Liver (tissue), 9 donors: ENCODE data around the gene DYNLT1. TPM values are rescaled to one million over a fixed set of nuclear protein-coding genes. Genes with fewer than 3 reads are reported as not detected.
"Not testable (repeated sequence)": the region's sequence is repeated elsewhere in the genome, so short reads cannot be mapped to it uniquely, and the experiment has no call there.

Source experiments
- DNase-seq: peaks from one replicate; pipeline ENCODE4 v3.0.0-alpha.2; 2017; ENCODE audit warnings: low spot score
- H3K27ac ChIP-seq, 2 donors: one replicate each; pipeline ENCODE4 v1.7.0; 2013; ENCODE audit warnings: inconsistent platforms in 2 of 2, low read length in 2 of 2, control low read depth in 1 of 2, low read depth in 1 of 2, mild to moderate bottlenecking in 1 of 2
- H3K27me3 ChIP-seq, 4 donors: one replicate each; pipeline versions ENCODE4 v1.6.1 to v1.7.0; 2013; ENCODE audit warnings: low read length in 3 of 4, inconsistent platforms in 1 of 4, mild to moderate bottlenecking in 1 of 4, moderate library complexity in 1 of 4; ENCODE audit not compliant: control insufficient read depth in 4 of 4, insufficient read depth in 4 of 4
- H3K36me3 ChIP-seq, 4 donors: one replicate each; pipeline versions ENCODE4 v1.6.1 to v1.7.0; 2013; ENCODE audit warnings: low read length in 3 of 4, mild to moderate bottlenecking in 3 of 4, low read depth in 1 of 4, moderate library complexity in 1 of 4; ENCODE audit not compliant: control insufficient read depth in 4 of 4, insufficient read depth in 3 of 4
- H3K4me1 ChIP-seq, 4 donors: one replicate each; pipeline versions ENCODE4 v1.6.1 to v1.7.0; 2013; ENCODE audit warnings: low read length in 3 of 4, mild to moderate bottlenecking in 3 of 4, moderate library complexity in 1 of 4; ENCODE audit not compliant: control insufficient read depth in 4 of 4, insufficient read depth in 4 of 4
- H3K4me3 ChIP-seq, 3 donors: one replicate each; pipeline versions ENCODE4 v1.6.1 to v1.7.0; 2013; ENCODE audit warnings: low read length in 3 of 3, control low read depth in 1 of 3, low read depth in 1 of 3, mild to moderate bottlenecking in 1 of 3
- H3K9ac ChIP-seq, 2 donors: one replicate each; pipeline ENCODE4 v1.7.0; 2013; ENCODE audit warnings: low read length in 2 of 2, mild to moderate bottlenecking in 2 of 2, moderate library complexity in 2 of 2, control low read depth in 1 of 2, low read depth in 1 of 2
- H3K9me3 ChIP-seq, 4 donors: one replicate each; pipeline versions ENCODE4 v1.6.1 to v1.7.0; 2013; ENCODE audit warnings: low read length in 3 of 4; ENCODE audit not compliant: control insufficient read depth in 4 of 4
- CTCF ChIP-seq: fragments of 150-350 bp; IDR thresholded peaks from 2 replicates; pipeline ENCODE4 v1.5.1; 2017; ENCODE audit warnings: improper control_type of control experiment, low read depth, low read length; ENCODE audit not compliant: missing input control
- EGR1 ChIP-seq, 2 donors: IDR thresholded peaks; 2 replicates each; pipeline ENCODE4 v1.6.1; 2016 to 2018; ENCODE audit warnings: antibody characterized with exemption in 2 of 2, low read depth in 2 of 2
- FOXA2 ChIP-seq: IDR thresholded peaks from 2 replicates; pipeline ENCODE4 v1.6.1; 2016; ENCODE audit warnings: antibody characterized with exemption
- GABPA ChIP-seq, 2 donors: IDR thresholded peaks in 1 of 2; conservative IDR thresholded peaks in 1 of 2; 2 replicates each; pipeline ENCODE4 v1.6.1; 2016; ENCODE audit warnings: antibody characterized with exemption in 2 of 2, mild to moderate bottlenecking in 1 of 2, moderate library complexity in 1 of 2
- HNF4A ChIP-seq, 2 donors: conservative IDR thresholded peaks; 2 replicates each; pipeline ENCODE4 v1.6.1; 2016; ENCODE audit warnings: antibody characterized with exemption in 2 of 2, mild to moderate bottlenecking in 2 of 2
- HNF4G ChIP-seq: IDR thresholded peaks from 2 replicates; pipeline ENCODE4 v1.6.1; 2016; ENCODE audit warnings: antibody characterized with exemption
- JUND ChIP-seq, 2 donors: IDR thresholded peaks; 2 replicates each; pipeline ENCODE4 v1.6.1; 2016; ENCODE audit warnings: antibody characterized with exemption in 2 of 2
- MAX ChIP-seq: IDR thresholded peaks from 2 replicates; pipeline ENCODE4 v1.6.1; 2016; ENCODE audit warnings: antibody characterized with exemption
- NR2F2 ChIP-seq: IDR thresholded peaks from 2 replicates; pipeline ENCODE4 v1.6.1; 2016; ENCODE audit warnings: antibody characterized with exemption
- RAD21 ChIP-seq, 2 donors: IDR thresholded peaks; 2 replicates each; pipeline ENCODE4 v1.6.1; 2016; ENCODE audit warnings: antibody characterized with exemption in 2 of 2, mild to moderate bottlenecking in 2 of 2
- REST ChIP-seq: IDR thresholded peaks from 2 replicates; pipeline ENCODE4 v1.6.1; 2016; ENCODE audit warnings: antibody characterized with exemption, mild to moderate bottlenecking
- RXRA ChIP-seq, 2 donors: IDR thresholded peaks; 2 replicates each; pipeline ENCODE4 v1.6.1; 2017 to 2018; ENCODE audit warnings: antibody characterized with exemption in 2 of 2, mild to moderate bottlenecking in 1 of 2
- TAF1 ChIP-seq: conservative IDR thresholded peaks from 2 replicates; pipeline ENCODE4 v1.6.1; 2016; ENCODE audit warnings: antibody characterized with exemption, mild to moderate bottlenecking
- YY1 ChIP-seq: IDR thresholded peaks from 2 replicates; pipeline ENCODE4 v1.6.1; 2016; ENCODE audit warnings: antibody characterized with exemption, mild to moderate bottlenecking
- ZBTB33 ChIP-seq: IDR thresholded peaks from 2 replicates; pipeline ENCODE4 v1.6.1; 2016; ENCODE audit warnings: antibody characterized with exemption
- WGBS: extraction: QIAGEN DNeasy Blood & Tissue Kit; methylation state at CpG from one replicate; pipeline ENCODE4 v1.1.7; 2013; 5-methylcytosine and 5-hydroxymethylcytosine counted together
- polyA plus RNA-seq, 2 donors: library from polyadenylated mRNA; stranded (reverse) in 1 of 2; unstranded in 1 of 2; fragments of 200-250 nt in 1 of 2; fragments of >200 nt in 1 of 2; fragmentation: Nextera tagmentation in 1 of 2; extraction: Ambion mirVana in 1 of 2; gene quantifications; one replicate each; pipeline versions ENCODE4 v1.2.1 to v1.2.3, GENCODE V29; 2013 to 2015
- total RNA-seq, 2 donors: library from RNA; depleted of rRNA; stranded (reverse); fragments of >200 nt; gene quantifications; one replicate each; pipeline ENCODE4 v1.2.3, GENCODE V29; 2014
- donor health status: healthy.
- donor health status: healthy.
- donor health status: healthy.
- donor health status: healthy.
- donor health status: healthy.

The DYNLT1 gene
- total and polyA plus RNA-seq, 4 donors, result 17.7 to 86.9 (median 38.3) TPM

- TF ChIP-seq GABPA (IDR thresholded peaks at IDR 0.05 in 1 of 2, conservative IDR thresholded peaks at IDR 0.05 in 1 of 2), result no peak
- no peak for TF ChIP-seq HNF4G
- TF ChIP-seq RAD21 (IDR thresholded peaks at IDR 0.05), result no peak
- no peak for TF ChIP-seq FOXA2
- TF ChIP-seq JUND (IDR thresholded peaks at IDR 0.05), result no peak
- no peak for TF ChIP-seq RXRA (IDR thresholded peaks at IDR 0.05)
Measured at GRCh38 chr6:158619922-158620801, 24.4 kb downstream of the DYNLT1 start (continued).

- not testable (repeated sequence) for H3K4me3 ChIP-seq, H3K9me3 ChIP-seq, H3K9ac ChIP-seq, H3K27ac ChIP-seq, H3K36me3 ChIP-seq, H3K27me3 ChIP-seq, H3K4me1 ChIP-seq, DNase-seq
- WGBS, result 98% methylated on average over 3 of the region's 3 CpGs
Measured at GRCh38 chr6:158618289-158618688, 26.3 kb downstream of the DYNLT1 start.

- H3K27ac ChIP-seq, H3K27me3 ChIP-seq, H3K4me3 ChIP-seq, H3K9ac ChIP-seq, DNase-seq, H3K4me1 ChIP-seq, H3K9me3 ChIP-seq: not testable (repeated sequence)
- 97% methylated on average over 3 of the region's 3 CpGs for WGBS
- peaks cover 3 to 14% (median 8%) of the 10 kb centered on the region in 4 donors for H3K36me3 ChIP-seq
Measured at GRCh38 chr6:158614606-158615005, 29.9 kb downstream of the DYNLT1 start.

- no peaks in the 10 kb centered on the region for H3K27me3 ChIP-seq
- H3K9ac ChIP-seq, result no peak overlapping the region
- H3K27ac ChIP-seq, result no peak overlapping the region
- 80% methylated on average over 14 of the region's 14 CpGs for WGBS
- H3K36me3 ChIP-seq, result peaks cover 8 to 32% (median 21%) of the 10 kb centered on the region in 4 donors
- no peak overlapping the region for H3K4me3 ChIP-seq
- TF ChIP-seq YY1 (no peak), MAX (no peak), NR2F2 (no peak), EGR1 (IDR thresholded peaks at IDR 0.05; ENCODE audit: low read depth in 2 of 2) (no peak), GABPA (IDR thresholded peaks at IDR 0.05 in 1 of 2, conservative IDR thresholded peaks at IDR 0.05 in 1 of 2) (no peak), TAF1 (no peak), CTCF (no peak), JUND (IDR thresholded peaks at IDR 0.05) (no peak), HNF4A (conservative IDR thresholded peaks at IDR 0.05) (no peak), REST (no peak), RAD21 (IDR thresholded peaks at IDR 0.05) (no peak), ZBTB33 (no peak), FOXA2 (no peak)
- DNase-seq, result peak; percentile 16
- H3K9me3 ChIP-seq, result no peaks in the 10 kb centered on the region
- no peaks in the 10 kb centered on the region for H3K4me1 ChIP-seq
Measured at GRCh38 chr6:158611541-158612370, 32.8 kb downstream of the DYNLT1 start.
